HG03103 (cell line): Measurements from ENCODE around the gene NEDD4L.

Source experiments
- ATAC-seq: cut with Tn5 transposase; IDR thresholded peaks from one replicate; pipeline ENCODE4 v1.9.1; 2021; ENCODE audit warnings: low read depth; ENCODE audit not compliant: unreplicated experiment

NEDD4L gene

DNA sequence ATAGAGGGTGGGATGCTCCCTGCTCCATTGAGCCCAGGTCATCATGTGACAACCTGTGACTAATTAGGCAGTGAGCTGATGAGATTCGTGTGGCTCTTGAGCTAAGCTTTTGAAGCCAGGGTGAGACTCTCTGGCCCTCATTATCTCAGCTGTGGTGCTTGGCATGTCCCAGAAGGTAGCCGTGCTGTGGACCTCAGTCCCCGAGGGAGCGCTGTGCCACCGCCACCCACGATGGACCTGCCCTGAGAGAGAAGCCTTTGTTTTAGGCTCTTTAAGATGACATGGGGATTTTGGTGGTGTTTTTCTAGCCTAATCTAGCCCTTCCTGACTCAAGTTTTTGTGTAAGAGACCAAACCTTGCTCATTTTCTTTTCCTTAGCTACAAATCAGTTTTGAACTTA lies 66.4 kb downstream of the NEDD4L start:
- no peak for ATAC-seq

DNA sequence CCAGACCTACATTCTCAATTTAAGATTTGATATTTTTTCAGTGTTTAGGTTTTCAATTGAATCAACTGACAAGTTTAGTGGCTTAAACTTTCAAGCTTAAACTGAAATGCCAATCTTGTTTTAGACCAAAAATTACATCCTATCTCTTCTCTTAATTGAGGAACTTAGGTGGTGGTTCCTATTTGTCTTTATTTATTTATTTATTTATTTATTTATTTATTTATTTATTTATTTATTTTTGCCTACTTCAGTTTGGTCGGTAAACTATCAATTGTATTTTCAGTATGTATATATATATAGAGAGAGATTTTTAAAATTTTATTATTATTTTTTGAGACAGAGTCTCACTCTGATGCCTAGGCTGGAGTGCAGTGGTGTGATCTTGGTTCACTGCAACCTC lies 68.1 kb downstream of the NEDD4L start:
- no peak for ATAC-seq

DNA sequence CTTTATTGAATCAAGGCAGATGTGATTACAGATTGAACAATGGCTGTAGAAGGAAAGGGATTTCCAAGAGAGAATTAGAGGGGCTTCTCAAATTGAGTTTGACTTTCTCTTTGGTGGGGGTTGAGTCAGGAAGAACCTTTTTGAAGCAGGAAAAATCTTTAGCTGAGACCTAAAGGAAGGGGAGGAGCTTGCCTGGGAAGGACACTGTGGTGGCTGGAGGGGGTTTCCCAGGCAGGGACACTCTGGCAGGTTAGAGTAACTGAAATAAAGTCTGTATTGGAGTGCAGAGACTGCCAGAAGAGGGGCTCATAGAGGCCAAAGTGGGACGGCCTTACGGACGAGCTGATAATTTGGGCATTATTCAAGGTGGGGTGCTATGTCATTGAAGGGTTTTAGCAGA lies 69.3 kb downstream of the NEDD4L start:
- no peak for ATAC-seq

DNA sequence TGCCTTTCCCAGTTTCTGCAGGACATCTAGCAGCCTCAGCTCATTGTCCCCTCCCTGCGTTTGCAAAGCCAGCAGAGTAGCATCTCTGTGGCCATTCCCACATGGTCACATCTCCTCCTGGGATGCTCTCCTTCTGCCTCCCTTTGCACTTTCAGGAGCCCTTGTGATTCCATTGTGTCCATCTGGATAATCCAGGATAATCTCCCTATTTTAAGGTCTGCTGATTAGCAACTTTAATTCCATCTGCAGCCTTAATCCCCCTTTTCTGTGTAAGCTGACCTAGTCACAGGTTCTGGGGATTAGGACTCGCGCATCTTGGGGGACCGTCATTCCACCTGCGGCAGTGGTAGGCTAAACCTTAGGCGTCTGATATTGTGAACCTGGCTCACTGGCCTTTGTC lies 70.7 kb downstream of the NEDD4L start:
- no peak for ATAC-seq

DNA sequence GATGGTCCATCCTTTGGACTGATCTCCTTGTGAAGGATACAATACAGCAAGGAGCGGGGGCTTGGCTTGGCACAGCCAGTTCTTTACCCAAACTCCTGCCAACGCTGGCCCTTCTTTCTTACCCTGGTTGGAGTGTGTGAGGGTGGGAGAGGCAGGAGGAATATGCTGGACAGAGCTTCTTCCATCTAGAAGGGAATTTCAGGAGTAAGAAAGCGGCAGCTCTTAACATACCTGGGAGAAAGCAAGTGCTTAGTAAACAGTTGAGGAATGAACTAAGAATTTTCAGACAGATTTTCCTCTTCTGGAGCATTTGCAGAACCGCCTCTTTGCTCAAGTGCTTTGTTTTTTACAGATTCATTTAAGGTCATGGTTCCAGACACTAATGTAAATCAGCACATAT lies 72.8 kb downstream of the NEDD4L start:
- no peak for ATAC-seq

DNA sequence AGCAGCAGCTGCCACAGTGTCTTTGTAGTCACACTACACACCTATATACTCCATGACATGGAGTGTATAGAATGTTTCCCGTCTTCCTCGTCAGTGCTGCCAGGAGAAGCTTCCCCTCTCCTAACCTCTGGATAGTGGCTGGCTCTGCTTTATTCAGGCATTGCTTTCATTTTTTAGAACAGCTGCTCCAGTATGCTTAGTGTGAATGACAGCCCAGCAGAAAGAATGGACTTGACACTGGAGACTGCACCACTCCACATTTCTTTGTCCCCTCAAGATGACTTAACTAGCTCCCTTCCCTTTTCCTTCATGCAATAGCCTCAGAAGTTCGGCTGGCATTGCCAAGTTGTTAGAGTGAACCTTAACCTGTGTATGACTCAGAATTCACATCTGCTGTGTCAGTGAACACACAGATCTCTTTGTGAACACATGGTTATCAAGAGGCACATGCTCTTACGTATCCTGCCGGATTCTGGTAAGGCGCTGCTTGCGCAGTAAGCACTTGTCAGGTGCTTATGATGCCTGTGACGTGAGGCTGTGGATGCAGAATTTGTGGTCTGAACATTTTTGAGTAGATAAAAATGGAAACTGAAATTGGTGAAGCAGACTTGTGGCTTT lies 73.9 kb downstream of the NEDD4L start:
- ATAC-seq = no peak

DNA sequence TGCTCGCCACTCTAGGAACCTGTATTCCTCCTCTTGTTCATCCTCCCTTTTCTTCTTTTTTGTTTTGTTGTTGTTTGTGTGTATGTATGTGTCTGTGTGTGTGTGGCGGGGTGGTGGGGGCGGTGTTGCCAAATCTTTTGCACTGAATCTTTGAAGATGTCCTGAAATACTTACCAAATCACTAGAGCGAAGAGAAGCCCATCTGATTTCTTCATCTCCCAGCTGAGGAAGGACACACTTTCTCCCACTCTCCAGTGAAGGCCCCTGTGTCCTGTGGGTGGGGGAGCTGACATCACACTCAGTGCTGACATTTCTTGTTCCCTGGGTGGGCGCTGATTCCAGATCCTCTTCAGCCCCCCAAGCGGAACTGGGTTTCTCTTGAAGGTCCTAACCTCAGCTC lies 74.5 kb downstream of the NEDD4L start:
- no peak for ATAC-seq

DNA sequence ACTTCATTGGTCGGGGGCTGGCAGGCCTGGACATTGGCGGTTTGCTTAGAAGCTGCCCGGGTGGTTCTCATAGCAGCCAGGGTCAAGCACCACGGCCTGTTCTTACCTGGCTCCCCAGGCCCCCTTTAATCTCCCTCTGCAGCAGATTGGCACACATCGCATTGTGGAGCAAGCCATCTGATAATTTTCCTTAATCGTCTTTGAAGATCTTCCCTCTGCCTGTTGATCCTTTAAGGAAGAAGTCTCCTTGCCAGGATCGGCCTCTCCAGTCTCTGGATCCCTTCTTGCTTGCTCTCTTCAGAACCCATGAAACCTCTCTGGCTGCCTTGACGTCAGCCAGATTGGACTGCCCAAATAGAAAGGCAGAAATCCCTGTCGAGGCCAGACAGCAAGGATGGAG lies 75.8 kb downstream of the NEDD4L start:
- no peak for ATAC-seq

DNA sequence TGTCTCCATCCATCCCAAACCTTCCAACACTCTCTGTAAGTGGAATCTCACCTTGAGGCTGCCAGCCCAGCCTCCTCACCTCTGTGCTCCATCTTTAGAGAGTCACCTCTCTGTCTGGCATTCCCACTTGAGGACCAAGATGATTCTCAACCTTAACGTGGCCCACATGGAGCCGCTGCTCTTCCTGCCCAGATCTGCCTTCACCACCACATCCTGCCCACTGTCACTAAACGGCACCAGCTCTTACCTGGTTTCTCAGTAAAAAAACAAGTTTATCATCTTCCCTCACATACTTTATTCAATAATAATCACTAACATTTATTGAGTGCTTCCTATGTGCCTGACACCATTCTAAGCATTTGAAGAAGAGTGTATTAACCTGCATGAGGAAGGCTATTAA lies 80.4 kb downstream of the NEDD4L start:
- ATAC-seq = no peak

DNA sequence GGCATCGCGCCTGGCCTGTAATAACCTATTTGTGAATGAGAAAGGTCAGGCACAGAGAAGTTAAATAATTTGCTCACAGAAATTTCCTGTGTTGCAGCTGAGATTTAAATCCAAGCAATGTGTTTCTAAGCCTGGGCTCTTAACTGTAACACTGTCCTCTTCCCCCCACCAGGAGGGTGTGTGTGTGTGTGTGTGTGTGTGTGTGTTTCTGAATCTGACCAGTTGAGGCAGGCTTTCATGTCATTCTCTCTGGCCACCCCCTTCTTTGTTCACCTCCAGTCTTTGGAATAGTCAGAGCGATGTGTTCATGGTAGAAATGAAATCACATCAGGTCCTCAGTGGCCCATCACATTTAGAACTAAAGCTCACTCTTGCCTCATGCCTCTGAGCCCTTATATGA lies 81.2 kb downstream of the NEDD4L start:
- no peak for ATAC-seq

DNA sequence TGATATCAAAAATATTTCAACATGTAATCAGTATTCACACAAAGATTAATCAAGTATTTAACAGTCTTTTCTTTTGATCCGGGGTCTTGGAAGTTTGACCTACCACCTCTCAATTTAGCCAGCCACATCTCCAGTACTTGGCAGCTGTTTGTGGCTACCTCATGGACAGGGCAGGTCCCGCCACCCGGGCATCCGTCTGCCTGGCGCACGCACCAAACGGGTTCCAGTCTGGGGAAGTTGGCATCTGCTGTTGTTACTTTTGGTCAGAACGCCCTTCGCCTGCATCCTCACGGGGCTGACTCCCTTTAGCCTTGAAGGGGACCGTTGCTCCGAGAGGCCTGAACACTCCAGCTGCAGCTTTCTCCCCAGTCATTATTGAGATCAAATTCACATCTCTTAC lies 81.7 kb downstream of the NEDD4L start:
- no peak for ATAC-seq

DNA sequence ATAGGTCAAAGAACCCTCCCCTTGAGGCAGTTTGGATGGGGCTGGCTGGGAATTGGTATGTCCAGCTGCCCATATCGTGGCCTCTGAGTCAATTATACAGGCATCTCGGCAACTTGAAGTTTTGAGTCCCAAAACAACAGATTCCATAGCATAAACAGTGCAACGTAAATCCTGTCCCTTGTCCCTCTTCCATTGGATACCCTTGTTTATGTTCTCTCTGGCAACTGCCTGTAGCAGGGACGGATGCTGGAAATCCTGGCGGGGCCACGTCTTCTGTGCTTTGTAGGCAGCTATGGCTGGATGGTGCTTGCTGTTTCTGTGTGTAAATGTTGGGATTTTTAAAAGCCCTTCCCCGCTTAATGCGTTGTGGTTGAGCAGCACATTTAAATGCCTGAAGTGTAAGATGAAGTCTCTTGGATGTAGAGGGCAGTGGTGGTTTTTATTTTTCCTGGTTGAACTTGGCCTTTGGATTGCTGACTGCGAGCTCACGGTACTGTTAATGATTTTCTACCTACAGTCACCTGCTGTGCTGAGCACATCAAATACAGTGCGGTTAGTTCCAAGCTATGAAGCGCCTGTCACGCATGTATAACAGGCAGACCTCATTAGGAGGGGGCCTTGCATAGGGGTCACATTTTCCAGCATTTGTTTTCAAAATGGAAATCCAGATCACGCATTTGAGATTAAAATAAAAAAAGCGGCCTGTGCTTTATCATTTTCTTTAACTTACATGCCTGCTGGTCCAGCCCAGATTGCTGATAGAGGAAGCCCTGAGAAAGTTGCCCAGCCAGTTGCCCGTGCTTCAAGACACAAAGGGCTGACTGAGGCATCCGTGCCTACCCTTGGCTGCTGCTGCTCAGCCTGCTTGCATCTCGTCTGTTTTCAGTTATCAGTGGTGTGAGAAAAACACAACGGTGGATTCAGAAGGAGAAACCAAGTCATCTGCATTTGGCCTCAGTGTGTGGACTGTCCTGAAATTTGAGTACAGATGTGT lies 84.7 kb downstream of the NEDD4L start:
- no peak for ATAC-seq

DNA sequence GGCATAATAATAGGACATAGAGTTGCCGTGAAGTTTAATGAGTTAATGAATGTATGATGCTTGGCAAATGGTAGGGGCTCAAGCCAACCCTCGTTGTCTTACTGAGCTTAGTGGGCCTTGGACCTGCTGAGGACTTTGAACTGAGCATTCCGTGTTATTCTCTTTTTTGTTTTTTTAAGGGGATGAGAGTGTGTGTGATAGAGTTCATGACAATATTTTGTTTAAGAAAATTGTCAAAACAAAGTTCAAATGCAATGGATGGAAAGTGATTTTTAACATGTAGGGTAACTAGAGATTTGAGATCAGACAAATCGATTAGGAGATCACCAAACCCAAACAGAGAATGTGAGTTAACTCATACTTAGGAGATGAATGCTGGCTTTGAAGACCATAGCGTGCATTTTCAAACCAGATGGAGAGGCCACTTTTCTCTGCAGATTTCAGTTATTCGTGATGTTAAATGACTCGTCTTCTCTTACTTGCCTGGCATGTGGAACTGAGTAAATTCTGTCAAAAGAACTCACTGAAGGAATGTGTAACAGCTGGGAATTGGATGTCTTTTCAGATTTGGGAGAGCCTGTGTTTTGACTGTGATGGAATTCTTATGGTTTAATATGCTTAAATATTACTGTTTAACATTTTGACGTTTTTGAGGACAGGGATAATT lies 88.7 kb downstream of the NEDD4L start:
- no peak for ATAC-seq

DNA sequence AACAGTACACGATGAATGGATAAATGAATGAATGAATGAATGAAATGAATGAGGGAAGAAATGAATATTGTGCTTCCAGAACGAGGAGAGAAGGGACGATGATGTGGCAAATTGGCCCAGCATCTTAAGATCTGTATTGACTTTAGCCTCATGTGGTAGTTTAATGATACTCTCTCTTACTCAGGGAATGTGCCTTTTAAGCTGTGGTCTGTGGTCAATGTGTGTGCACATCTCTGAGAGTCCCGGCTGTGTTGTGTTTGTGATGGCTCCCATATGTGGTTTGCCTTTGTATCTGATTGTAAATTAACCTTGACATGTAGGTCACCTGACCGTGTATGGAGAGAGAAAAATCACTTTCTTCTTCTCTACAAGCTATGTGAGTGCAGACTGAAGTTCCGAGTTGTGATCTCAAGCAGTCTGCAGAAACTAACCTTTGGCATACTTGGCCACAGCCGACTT lies 91.2 kb downstream of the NEDD4L start:
- ATAC-seq = no peak

DNA sequence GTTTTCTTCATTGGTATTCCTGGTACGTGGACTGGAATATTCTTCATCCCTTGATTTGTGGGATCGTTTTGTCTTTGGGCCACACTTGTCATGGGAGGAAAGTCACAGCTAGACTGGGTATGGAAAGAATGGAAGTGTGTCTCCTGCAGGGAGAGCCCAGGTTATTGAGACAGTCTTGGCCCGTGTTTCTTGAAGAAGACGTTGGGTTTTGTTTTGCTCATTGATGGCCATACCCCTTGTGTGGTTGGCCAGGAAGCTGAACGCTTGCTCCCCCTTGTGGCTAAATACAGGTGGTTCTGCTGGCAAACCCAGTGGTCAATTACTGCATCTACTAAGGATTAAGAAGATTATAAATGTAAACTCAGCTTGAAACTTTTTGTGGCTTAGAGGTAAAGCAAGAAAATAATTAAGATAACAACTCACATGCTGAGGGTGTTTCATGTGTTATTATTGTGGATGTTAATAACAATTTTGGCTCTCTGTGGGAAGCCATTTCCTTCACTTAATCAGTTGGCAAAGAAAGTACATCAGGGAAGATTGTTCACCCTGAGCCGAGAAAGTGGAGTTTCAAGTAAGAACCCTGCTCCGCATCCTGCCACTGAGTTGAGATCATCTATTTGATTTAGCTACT lies 91.8 kb downstream of the NEDD4L start:
- no peak for ATAC-seq

DNA sequence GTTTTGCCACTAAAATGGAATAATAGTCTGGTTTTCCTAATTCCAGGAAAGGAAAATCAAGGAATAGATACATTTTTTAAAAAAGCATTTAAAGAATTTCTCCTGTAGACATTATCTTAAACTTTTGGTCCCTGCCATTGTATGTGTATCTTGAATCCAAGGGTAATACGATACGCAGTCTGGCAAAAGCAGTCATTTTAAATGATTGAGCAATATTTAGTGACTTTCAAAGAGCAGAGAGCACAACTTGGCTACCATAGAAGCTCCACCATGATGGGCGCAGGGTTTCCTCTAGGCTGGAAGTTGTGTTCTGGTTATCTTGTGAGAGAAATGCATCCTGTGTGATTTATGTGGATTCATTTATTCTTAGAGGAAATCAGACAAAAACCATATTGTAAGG lies 92.9 kb downstream of the NEDD4L start:
- ATAC-seq = no peak

DNA sequence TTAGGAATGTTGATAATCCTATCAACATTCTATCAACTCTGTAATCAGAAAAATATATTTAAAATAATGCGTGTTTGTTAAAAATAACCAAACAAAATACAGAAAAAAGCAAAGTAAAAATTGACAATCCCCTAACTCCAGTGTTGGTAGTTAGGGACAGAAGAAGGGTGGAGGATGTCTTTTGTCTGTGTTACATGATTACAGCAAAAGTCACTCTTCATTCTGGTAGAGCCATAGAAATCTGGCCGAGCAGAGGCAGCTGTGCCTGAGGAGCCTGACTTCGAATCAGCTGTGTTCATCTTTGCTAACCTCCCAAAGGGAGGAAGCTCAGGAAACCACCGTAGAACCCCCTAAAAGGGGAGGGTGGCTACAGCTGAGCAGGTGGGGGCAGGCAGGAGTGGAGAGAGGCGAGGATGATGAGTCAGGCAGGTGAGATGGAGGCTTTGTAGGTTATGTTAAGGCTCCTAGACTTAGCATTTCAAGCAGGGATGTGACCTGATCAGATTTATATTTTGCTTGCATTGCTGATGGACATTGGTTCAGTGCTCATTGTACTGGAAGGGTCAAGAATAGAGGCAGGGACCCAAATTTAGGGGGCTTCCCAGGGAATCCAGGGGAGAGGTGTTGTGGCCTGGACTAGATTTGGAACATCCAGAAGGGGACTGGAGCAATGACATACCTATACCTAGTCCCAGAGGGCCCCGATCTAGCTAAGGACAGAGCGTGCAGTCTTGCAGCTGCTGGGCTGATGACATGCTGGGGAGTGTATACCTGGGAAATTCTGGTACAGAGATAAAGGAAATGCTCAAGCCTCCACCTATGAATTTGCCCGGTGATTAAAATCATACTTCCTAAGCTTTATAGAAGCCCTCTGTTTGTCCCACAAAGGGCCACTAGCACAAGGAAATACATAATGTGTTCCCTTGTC lies 95.7 kb downstream of the NEDD4L start:
- no peak for ATAC-seq

DNA sequence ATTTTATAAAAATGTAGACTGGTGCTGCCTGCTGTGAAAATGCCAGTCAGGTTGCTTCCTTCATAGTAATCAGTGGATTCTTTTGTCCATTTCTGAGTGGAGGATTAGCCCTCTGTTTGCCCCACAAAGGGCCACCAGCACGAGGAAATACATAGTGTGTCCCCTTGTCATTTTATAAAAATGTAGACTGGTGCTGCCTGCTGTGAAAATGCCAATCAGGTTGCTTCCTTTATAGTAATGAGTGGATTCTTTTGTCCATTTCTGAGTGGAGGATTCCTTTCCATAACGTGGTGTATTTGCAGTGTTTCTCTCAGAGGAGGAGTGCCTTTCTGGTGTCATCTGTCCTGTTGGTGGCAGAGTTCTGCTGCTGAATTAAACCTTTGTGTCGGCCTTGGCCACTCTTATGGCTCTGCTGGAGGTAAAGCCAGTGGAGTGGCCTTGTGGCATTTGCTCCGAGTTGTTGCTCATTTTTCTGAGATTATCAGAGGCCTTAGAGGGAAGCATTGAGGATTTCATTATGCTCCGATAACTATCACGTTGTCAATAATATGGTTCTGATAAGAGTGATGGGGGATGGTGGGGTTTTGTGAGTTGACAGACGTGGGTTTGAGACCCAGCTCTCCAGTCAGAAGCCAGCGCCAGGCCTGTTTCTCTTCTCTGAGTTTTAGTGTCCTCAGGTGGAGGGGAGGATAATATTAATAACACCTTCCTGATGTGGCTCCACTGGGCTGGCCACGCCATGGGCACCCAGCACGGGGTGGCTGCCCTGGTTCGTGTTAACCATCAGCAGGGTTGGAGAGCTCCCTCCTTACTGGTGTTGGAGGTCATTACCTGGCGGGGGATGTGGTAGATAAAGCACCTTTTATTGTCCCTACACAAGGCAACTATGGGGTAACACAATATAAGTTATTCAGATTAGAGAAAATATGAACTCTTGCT lies 96.6 kb downstream of the NEDD4L start:
- ATAC-seq = no peak

DNA sequence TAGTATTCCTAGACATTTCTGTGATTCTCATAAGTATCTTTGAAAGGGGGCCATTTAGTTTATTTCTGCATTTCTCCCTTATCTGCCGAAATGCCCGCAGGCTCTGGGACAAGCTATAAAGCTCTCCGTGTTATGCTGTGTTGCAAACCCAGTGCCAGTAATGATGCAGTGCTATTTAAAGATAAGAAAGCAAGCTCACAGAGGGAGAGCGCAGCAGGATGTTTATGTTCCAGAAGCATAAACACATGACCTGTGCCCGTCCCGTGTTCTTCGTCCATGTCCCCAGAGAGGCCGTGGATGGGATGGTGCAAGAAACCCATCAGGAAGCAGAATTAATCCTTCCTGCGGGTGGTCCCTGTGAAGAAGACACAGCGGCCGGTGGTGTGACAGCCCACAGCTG lies 99.4 kb downstream of the NEDD4L start:
- ATAC-seq = no peak
